ENCODE measurements around the gene ISG15. TPM values are rescaled to one million over a fixed set of nuclear protein-coding genes. Genes with fewer than 3 reads are reported as not detected.
"Not testable (repeated sequence)": the region's sequence is repeated elsewhere in the genome, so short reads cannot be mapped to it uniquely, and the experiment has no call there.

Gene ISG15
- total RNA-seq, 1 donor from 2014 or later: 19.2 TPM

DNA sequence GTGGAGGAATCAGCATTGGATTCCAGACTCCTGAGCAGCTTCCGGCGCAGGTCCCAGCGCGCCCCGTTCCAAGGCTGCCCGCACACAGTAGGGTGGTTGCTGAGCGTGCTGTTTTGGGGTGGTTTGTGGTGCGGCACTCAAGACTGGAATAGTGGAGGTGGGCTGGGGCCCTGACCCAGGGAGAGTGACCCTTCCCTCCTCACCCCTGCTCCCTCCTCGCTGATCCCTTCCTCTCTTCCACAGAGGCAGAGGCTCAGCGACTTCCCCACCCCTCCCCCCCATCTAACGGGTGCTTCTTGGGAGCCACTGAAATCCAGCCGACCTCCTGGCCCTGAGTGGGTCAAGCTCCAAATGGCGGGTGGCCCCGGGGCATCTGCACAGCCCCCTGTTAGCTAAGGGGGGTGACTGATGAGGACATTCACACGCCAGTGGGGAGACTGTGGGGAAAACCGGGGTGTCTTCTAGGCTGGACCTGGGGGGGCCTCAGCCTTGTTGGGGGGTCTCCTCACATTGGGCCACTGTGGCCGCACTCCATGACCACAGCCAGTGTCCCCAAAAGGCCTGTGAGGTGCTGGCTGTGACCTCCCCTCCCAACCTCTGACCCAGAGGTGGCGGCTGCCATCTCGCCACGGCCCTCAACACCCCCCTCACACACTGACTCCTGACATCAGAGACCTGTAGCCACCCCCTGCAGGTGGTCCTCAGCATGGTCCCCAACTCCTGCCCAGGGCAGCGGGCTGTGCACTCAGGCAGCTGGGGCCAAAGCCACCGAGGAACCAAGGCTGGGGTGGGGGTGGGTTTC, 9.5 kb upstream of the ISG15 start:
- ATAC-seq (no peak), DNase-seq (ENCODE audit: missing footprints) (peak; percentile 34)
- intact Hi-C loops (cut with DNase I): no loop called here

DNA sequence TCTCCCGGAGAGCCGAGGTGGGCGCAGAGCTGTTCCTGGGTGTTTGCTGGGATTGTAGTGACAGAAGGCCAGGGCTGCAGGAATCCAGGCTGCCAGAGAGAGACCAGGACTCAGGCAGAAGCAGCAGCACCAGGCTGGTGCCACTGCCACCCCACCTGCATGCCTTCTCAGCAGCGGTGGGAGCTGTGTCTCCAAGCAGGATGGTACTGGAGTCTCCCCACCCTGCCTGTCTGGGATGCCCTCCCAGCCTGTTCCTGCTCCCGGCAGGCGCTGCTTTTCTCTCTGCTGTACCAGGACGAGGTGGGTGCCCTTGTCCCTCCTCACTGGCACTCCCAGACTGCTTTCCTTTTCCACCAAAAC, 8.9 kb upstream of the ISG15 start:
- peak; percentile 46 for DNase-seq (ENCODE audit: missing footprints)
- no peak for ATAC-seq
- intact Hi-C loops (cut with DNase I): no loop called here

DNA sequence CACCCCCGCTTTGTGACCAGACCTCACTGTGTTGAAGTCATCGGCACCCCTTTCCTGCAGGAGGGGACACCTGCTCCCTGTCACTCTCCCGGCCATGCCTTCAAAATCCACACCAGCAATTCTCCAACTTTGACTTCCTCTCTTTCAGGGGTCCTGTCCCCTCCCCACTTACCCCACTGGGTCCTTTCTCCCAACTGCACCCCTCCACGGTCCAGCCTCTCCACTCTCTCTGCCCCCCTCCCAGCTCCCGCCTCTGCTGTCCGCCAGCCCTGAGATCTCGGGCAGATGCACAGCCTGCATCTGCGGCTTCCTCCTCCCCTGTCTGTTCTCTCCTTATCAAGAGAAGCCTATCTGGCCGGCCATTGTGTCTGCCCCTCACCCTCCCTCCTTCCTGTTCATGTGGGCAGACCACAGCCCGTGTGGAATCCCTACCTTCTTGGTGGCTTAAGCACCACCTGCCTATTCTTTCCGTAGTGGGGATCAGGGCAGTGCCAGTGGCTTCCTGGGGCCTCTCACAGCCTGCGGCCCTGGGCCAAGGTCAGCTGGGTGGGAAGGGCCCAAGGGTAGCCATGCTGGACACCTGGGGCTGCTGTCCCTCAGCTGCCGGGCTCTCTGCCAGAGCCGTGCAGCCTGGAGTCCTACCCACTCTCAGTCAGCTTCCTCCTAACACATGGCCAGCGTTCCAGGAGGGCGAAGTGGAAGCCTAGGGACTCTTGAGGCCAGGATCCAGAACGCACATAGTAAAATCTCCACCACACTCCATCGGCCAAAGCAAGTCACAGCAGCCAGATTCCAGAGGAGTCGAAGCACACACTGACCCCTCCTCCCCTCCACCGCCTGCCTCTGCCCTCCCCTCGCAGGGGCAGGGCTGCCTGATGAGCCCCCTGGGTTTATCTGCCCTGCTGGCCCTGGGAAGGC, 8.3 kb upstream of the ISG15 start:
- intact Hi-C loops (cut with DNase I): no loop called here
- DNase-seq (ENCODE audit: missing footprints): peak; percentile 64
- ATAC-seq: peak; percentile 32

DNA sequence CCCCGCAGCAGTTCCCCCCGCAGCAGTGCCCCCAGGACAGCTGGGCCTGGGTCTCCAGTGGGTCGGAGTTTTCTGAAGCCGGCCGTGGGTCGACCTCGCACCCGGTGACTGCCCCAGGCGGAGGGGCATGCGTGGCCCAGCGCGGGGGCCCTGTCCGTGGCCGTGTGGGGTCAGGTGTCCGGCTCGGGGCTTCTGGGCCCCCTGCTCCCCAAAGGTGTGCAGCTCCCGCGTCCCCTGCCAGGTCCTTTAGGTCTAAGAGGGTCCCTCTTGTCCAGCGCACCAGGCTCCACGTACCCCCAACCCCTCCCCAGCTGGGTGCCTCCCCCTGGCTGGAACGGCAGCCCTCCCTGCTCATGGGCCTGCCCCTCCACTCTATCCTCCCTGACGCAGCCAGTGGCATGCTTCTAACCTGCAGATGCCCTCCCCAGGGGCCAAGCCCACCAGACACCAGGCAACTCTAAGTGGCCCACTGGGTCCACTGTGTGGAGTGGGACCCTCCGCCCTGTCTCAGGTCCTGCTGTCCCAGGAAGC, 7.5 kb upstream of the ISG15 start:
- peak; percentile 50 for DNase-seq (ENCODE audit: missing footprints)
- intact Hi-C loops (cut with DNase I): no loop called here
- no peak for ATAC-seq

DNA sequence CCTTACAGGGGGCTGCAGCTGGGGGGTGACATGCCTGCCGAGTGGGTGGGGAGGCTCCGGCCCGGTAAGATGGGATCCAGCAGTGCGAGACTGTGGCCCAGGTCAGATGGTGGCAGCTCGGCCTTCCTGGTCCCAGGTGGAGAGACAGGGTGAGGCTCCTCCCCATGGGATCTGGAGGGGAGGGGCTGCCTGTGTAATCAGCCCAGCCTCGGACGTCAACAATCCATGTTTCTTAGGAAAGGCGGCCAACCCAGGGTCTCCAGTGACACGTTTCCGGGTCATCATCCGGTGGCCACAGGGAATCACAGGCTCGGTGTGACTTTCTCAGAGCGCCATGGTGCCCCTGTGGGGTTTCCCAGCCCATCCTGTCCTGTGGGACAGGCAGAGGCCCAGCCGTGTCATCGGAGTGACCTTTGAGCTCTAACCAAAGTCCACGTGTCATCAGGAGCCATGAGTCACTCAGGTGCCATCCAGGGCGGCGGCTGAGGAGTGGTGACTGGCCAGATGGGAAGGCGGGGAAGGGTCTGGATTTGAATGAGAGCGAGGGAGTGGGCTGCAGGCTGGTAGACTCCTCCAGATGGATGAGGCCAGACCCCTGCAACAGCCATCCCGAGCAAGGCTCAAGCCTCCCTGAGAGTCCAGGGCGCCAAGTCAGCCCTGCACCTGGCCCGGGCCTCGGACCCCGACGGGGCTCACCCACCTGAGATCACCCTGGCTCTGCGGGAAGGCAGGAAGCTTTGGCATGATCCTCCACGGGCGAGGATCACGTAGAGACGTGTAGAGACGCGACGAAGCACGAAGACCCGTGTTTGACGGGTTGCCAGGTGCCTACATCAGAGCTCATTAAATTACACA, 6.8 kb upstream of the ISG15 start:
- DNase-seq (ENCODE audit: missing footprints) (peak; percentile 50), ATAC-seq (no peak)
- intact Hi-C loops (cut with DNase I): no loop called here

DNA sequence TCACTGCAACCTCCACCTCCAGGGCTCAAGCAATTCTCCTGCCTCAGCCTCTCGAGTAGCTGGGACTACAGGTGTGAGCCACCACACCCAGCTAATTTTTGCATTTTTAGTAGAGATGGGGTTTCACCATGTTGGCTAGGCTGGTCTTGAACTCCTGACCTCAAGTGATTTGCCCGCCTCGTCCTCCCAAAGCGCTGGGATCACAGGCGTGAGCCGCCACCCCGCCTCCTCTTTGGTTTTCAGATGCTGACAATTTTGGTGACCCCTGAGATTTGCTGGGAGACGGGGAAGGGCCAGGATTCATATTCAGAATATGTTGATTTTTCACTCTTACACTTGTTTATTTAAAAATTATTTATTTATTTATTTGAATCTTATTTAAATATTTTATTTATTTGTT, 3.2 kb upstream of the ISG15 start:
- DNase-seq (ENCODE audit: missing footprints): peak; percentile 51
- ATAC-seq; intact Hi-C loops (cut with DNase I): not testable (repeated sequence)

DNA sequence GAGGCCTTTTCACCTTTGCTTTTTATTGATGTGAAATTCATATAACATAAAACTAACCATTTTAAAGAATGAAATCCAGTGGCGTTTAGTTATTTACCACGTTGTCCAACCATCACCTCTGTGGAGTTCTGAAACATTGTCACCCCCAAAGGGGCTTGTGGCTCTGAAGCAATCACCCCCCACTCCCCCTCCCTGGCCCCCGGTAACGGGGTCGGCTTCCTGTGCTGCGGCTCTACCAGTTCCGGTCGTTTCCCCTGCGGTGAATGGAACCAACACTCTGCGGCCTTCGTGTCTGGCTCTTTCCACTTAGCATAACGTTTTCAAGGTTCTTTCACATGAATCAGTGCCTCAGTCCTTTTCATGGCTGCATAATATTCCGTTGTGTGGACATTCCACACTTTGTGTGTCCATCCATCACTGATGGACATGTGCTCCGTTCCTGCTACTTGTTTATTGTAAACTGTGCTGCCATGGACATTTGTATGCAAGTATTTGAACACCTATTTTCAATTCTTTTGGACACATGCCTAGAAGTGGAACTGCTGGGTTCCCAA, 1.8 kb upstream of the ISG15 start:
- ATAC-seq: no peak
- intact Hi-C loops (cut with DNase I): no loop called here
- DNase-seq (ENCODE audit: missing footprints): peak; percentile 32

DNA sequence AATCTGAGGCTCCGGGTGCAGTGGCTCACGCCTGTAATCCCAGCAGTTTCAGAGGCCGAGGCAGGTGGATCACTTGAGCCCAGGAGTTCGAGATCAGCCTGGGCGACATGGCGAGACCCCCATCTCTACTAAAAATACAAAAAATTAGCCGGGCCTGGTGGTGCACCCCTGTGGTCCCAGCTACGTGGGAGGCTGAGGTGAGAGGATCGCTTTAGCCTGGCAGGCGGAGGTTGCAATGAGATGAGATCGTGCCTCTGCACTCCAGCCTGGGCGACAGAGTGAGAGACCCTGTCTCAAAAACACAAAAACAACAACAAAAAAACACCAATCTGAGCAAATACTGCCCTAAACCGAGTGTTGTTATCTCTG, 577 bp upstream of the ISG15 start:
- peak; percentile 37 for DNase-seq (ENCODE audit: missing footprints)
- intact Hi-C loops (cut with DNase I): not testable (repeated sequence)

DNA sequence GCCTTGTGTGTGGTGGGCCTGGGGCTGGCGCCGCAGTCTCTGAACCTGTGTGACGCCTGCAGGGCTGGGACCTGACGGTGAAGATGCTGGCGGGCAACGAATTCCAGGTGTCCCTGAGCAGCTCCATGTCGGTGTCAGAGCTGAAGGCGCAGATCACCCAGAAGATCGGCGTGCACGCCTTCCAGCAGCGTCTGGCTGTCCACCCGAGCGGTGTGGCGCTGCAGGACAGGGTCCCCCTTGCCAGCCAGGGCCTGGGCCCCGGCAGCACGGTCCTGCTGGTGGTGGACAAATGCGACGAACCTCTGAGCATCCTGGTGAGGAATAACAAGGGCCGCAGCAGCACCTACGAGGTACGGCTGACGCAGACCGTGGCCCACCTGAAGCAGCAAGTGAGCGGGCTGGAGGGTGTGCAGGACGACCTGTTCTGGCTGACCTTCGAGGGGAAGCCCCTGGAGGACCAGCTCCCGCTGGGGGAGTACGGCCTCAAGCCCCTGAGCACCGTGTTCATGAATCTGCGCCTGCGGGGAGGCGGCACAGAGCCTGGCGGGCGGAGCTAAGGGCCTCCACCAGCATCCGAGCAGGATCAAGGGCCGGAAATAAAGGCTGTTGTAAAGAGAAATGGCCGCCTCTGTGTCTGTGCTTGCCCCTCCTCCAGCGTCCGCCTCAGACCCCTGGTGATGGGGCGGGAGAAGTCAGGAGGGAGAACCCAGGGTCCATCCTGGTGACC, 788 bp downstream of the ISG15 start:
- DNase-seq (ENCODE audit: missing footprints) (no peak), ATAC-seq (peak; percentile 8)
- intact Hi-C loops (cut with DNase I): no loop called here

More for the DNA sequence above, 577 bp upstream of the ISG15 start:
- not testable (repeated sequence) for ATAC-seq

DNA sequence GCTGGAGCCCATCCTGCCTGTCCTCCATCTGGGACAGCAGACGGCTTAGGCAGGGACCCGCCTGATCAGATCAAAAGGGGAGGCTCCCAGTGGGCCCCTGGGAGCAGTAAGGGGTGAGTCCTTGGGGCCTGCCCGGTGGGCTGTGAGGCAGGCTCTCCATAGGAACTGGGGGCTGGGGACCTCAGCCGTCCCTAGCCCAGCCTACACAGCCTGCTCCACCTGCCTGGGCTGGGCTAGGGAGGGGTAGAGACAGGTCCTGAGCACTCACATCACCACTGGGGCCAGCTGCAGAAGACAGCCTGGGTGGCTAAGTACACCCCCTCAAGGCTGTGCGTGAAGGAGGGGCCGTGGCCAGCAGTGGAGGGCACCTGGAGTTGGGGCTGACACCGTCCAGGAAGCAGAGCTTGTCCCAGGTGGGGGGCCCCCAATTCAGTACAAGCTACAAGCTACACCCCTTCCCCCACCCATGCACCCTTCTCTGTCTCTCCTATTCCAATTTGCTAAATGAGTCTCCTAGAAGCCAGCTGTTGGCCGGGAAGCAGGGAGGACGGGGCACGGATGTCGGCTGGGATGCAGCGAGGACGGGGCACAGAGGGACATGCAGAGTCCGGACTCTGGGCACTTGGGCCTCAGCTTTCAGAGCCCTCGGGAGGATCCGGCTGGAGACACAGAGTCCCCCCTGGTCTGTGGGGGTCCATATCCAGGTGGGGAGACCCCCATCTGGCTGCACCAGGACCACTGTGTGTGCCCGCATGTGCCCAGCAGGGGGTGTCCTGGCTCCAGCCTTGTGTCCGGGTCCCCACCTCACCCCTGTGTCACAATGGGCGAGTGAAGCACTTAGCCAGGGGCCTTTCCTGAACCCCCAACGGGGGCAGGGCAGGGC, 1.7 kb downstream of the ISG15 start:
- DNase-seq (ENCODE audit: missing footprints): no peak
- no peak for ATAC-seq
- intact Hi-C loops (cut with DNase I): no loop called here

DNA sequence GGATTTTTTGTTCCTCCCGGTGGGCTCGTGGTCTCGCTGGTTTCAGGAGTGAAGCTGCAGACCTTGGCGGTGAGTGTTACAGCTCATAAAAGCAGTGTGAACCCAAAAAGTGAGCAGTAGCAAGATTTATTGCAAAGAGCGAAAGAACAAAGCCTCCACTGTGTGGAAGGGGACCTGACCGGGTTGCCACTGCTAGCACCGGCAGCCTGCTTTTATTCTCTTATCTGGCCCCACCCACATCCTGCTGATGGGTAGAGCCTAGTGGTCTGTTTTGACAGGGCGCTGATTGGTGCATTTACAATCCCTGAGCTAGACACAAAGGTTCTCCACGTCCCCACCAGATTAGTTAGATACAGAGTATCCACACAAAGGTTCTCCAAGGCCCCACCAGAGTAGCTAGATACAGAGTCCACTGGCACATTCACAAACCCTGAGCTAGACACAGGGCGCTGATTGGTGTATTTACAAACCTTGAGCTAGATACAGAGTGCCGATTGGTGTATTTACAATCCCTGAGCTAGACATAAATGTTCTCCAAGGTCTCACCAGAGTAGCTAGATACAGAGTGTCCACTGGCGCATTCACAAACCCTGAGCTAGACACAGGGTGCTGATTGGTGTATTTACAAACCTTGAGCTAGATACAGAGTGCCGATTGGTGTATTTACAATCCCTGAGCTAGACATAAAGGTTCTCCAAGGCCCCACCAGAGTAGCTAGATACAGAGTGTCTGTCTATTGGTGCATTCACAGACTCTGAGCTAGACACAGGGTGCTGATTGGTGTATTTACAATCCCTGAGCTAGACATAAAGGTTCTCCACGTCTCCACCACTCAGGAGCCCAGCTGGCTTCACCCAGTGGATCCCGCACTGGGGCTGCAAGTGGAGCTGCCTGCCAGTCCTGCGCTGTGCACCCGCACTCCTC, 4.4 kb downstream of the ISG15 start:
- DNase-seq (ENCODE audit: missing footprints); ATAC-seq; intact Hi-C loops (cut with DNase I): not testable (repeated sequence)

DNA sequence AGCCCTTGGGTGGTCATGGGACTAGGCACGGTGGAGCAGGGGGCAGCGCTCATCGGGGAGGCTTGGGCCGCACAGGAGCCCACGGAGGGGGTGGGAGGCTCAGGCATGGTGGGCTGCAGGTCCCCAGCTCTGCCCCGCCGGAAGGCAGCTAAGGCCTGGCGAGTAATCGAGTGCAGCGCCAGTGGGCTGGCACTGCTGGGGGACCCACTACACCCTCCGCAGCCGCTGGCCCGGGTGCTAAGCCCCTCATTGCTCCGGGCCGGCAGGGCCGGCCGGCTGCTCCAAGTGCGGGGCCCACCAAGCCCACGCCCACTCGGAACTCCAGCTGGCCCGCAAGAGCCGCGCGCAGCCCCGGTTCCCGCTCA, 5.0 kb downstream of the ISG15 start:
- peak; percentile 65 for DNase-seq (ENCODE audit: missing footprints)
- not testable (repeated sequence) for ATAC-seq

DNA sequence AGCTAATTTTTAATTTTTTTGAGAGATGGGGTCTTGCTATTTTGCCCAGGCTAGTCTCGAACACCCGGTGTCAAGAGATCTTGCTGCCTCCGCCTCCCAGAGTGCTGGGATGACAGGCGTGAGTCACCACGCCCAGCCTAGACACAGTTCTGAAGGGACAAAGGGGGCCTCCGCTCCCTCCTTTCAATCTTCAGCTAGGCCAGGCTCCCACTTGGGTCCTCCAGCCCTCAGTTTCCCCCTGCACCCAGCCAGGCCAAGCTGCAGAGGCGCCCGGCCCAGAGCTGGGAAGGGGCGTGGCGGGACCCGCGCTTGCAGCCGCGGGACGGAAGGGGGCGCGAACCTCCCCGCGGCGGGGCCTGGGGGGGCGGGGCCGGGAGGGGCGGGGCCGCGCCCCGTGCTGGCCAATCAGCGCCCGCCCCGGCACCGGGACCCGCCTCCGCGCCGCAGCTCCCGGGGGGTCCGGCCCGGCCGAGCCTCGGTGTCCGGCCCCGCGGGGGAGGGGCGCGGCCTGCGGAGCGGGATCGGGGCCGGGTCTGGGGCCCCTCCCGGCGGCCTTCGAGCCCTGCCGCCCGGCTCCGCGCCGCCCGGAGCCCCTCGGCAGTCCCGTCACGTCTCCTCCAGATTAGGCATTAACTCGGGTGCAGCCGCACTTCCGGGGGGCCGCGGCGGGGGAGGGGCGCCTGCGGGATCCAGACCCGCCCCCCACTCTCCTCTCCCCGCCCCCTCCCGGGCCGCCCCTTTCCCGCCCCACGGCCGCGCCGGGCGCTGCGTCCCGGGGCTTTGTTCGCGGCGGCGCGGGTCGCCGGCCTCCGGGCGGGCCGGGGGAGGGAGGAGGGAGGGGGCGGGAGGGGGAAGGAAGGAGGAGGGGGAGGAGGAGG, 6.1 kb downstream of the ISG15 start:
- peak; percentile 88 for DNase-seq (ENCODE audit: missing footprints)
- intact Hi-C loops (cut with DNase I): no loop called here
- peak; percentile 94 for ATAC-seq

More for the DNA sequence above, 5.0 kb downstream of the ISG15 start:
- intact Hi-C loops (cut with DNase I): not testable (repeated sequence)

DNA sequence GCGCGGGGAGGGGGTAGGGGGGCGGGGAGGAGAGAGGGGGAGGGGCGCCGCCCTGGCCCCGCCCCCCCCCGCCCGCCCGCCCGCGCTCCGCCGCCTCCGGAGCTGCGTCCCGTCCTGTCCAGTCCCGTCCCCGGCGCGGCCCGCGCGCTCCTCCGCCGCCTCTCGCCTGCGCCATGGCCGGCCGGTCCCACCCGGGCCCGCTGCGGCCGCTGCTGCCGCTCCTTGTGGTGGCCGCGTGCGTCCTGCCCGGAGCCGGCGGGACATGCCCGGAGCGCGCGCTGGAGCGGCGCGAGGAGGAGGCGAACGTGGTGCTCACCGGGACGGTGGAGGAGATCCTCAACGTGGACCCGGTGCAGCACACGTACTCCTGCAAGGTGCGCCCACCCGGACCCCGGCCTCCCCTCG, 6.7 kb downstream of the ISG15 start, which contains the start of gene AGRN:
Gene AGRN (plus strand): TSS at position 121 of the 405 bp plus-strand sequence. CDS start 53 bp downstream, at position 174.
- ATAC-seq: peak; percentile 54
- intact Hi-C loops (cut with DNase I): loop anchor here (5.0 kb wide), 1 partner anchor 92 kb away; no protein-coding TSS in a partner anchor
- peak; percentile 79 for DNase-seq (ENCODE audit: missing footprints)
